H4 (cell line): ENCODE results near the gene CLOCK. TPM values are rescaled to one million over a fixed set of nuclear protein-coding genes. Genes with fewer than 3 reads are reported as not detected.

Source experiments
- DNase-seq: peaks from one replicate; pipeline ENCODE4 v3.0.0-alpha.2; 2015; ENCODE audit warnings: low spot score
- total RNA-seq: library from RNA; depleted of rRNA; stranded (reverse); fragments of >200 nt; shearing (Covaris generic); gene quantifications from 2 replicates; pipeline ENCODE4 v1.2.3, GENCODE V29; 2014

CLOCK gene
- total RNA-seq, 1 experiment from 2014 or later: 19.5 TPM

DNA sequence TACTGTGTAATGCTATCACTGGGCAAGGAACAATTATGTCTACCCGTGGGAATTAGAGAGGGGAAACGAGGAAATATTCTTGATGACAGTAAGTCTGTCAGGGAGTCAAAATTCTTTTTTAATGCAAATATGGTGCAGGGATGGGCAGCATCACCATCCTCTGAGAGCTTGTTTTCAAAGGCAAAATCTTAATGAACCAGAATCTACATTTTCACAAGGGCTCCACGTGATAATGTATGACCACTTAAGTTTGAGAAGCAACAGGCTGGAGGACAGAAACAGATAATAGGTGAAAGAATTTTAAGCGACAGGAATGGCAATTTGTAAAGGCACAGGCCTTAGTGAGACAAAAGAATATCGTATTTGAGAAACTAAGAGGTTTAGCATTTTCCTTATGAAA is 63.4 kb downstream of the CLOCK start:
- no peak for DNase-seq

DNA sequence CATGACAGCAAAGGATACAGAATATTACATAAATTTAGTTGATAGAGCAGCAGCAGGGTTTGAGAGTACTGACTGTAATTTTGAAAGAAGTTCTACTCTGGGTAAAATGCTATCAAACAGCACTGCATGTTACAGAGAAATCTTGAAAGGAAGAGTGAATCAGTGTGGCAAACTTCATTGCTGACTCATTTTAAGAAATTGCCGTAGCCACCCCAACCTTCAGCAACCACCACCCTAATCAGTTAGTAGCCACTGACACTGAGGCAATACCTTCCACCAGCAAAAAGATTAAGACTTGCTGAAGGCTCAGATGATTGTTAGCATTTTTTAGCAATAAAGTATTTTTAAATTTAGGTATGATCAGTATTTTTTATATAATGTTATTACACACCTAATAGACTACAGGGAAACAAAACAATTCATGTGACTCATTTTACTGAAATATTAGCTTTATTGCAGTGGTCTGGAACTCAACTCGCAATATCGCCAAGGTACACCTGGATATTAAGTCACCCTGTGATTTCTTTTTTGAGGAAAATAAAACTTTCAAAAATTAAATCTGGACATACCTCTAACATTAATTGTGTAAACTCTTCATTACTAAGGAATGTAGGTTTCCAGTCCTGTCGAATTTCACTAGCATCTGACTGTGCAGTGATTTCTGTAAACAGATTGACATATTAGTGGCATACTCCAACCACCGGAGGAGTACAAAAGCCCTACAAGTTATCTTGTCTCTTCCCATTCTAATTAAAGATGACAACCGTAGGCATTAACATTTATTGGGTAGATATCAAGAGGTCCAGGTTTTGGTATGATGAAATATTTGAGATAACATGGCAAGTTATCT is 71.1 kb downstream of the CLOCK start:
- DNase-seq: no peak

DNA sequence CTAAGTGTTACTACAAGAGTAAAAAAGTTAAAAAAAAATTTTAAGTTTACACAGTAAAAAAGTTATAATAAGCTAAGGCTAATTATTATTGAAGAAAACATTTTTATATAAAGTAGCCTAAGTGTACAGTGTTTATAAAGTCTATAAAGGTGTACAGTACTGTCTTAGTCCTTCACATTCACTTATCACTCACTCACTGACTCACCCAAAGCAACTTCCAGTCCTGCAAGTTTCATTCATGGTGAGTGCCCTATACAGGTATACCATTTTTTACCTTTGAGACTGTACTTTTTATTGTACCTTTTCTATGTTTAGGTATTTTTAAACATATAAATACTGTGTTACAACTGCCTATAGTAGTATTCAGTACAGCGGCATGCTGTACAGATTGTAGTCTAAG is 76.7 kb downstream of the CLOCK start:
- no peak for DNase-seq

- DNase-seq: peak; percentile 38
Observed at GRCh38 chr4:55468724-55469123, 78.0 kb downstream of the CLOCK start.

DNA sequence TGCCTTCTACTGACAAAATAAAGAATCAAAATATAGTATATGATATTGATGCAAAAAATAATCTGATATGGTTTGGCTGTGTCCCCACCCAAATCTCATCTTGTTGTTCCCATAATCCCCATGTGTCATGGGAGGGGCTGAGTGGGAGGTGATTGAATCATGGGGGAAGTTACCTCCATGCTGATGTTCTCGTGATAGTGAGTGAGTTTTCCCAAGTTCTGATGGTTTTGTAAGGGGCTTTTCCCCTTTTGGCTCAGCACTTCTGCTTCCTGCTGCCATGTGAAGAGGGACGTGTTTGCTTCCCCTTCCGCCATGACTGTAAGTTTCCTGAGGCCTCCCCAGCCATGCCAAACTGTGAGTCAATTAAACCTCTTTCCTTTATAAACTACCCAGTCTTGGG is 80.7 kb downstream of the CLOCK start:
- DNase-seq: no peak

GRCh38 chr4:55458611-55459010 is 88.1 kb downstream of the CLOCK start:
- DNase-seq: no peak

GRCh38 chr4:55458164-55458563 is 88.5 kb downstream of the CLOCK start:
- DNase-seq: no peak

- no peak for DNase-seq
Observed at GRCh38 chr4:55450566-55450965, 96.1 kb downstream of the CLOCK start.

- DNase-seq: no peak
Observed at GRCh38 chr4:55447831-55448230, 98.9 kb downstream of the CLOCK start.

DNA sequence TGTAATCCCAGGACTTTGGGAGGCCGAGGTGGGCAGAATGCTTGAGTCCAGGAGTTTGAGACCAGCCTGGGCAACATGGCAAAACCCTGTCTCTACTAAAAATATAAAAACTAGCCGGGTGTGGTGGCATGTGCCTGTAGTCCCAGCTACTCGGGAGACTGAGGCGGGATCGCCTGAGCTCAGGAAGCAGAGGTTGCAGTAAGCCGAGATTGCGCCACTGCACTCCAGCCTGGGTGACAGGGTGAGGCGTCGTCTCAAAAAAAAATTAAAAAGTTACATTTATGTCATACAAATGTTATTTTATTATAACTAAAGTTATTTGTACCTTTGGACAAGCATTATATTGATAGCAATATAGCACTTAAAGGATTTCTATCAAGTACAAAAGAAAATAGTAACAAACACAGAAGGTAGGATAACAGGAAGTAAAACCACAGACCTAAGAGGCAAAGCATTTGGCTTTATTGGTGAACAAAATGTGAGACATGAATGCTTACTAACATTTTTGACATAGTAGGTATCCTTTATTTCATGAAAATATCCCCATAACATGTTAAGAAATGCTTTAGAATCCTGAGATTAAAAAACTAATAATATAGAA is 99.5 kb downstream of the CLOCK start:
- DNase-seq: no peak

DNA sequence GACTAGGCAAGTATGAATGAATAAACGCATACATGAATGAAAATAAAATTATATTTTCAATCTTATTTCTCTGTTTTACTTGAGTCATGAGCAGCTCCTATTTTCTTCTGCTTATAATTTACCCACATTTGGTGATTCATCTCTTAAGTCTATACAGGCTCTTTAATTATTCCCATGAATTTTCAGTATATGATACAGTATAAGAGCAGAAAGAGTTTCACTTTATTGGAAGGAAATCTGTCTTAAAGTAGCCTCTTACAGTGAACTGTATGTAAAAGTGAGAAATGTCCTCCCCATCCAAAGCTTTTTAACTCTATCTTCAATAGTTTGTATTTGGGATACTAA is 100.2 kb downstream of the CLOCK start:
- DNase-seq: no peak

DNA sequence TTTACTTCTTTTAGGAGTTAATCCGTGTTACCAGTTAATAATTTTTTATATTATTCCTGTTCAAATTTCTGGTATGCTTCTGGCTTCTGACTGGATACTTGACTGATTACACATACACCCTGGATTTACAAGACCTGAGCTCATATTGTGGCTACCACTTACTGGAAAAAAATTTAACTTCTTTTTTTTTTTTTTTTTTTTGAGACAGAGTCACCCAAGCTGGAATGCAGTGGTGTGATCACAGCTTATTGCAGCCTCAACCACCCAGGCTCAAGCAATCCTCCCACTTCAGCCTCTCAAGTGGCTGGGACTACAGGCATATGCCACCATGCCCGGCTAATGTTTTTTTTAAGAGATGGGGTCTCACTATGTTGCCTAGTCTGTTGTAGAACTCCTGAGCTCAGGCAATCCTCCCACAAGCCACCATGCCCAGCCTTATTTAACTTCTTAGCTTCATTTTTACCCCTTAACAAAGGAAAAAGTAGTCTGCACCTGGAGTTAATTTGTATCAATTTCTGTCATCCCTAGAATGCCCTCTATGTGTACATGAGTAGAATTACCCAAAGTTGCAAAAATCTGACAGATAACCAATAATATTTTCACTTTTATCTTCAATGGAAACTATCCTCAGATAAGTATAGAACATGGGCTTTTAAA is 100.7 kb downstream of the CLOCK start:
- DNase-seq: no peak

- DNase-seq: no peak
Observed at GRCh38 chr4:55444827-55445226, 101.9 kb downstream of the CLOCK start.

GRCh38 chr4:55442541-55442940 is 104.2 kb downstream of the CLOCK start:
- DNase-seq: no peak

DNA sequence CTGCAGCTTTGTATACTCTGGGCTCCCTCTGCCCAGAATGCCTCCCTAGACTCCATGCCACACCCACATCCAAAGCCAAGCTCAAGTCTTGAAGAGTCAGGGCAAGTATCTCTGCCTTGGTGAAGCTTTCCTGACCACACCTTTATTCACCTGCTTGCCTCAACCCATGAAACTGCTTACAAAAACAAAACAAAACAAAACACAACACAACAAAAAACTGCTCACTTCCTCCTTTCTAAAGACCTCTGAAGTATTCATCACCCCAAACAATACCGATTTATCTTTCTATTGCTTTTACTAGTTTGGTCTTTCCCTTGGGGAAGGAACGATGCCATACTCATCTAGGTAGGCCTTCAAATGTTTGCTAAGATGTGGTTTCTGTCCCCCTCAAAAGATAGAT is 105.9 kb downstream of the CLOCK start:
- DNase-seq: no peak

GRCh38 chr4:55439023-55439422 is 107.7 kb downstream of the CLOCK start:
- no peak for DNase-seq

DNA sequence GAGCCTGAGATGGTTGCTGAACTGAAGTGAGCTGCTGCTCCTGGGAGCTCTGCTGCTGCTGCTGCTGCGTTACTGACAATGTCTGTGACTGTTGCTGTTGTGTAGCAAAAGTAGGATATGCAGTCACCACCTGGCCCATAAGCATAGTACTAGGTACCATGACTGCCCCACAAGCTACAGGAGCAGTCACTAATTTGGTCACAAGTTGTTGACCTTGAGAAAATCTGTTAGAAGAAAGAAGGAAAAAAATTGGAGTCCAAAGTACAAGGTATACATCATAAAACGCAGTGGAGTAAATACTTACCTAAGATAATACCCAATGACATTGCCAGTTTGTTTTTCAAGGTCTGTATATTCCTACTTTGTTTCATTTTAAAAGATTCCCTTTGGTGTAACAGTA is 108.4 kb downstream of the CLOCK start:
- no peak for DNase-seq

DNA sequence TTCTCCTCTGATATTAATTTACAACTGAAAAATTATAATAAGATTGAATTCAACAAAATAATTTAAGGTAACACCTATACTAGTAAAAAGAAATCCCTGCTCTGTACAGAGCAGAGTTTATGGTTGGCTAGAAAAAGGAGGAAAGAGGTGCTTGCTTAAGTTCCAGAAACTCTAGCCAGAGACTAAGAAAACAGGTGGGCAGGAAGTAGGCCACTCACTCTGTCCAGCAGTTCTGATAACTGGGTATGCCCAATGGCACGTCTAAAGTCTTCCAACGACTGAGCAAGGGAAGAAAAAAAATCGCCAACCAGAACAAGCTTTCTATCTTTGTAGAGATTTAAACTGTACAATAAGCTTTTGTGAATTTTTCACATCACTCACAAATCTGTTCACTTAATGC is 108.9 kb downstream of the CLOCK start:
- DNase-seq: no peak

- no peak for DNase-seq
Observed at GRCh38 chr4:55437356-55437796, 109.3 kb downstream of the CLOCK start.

DNA sequence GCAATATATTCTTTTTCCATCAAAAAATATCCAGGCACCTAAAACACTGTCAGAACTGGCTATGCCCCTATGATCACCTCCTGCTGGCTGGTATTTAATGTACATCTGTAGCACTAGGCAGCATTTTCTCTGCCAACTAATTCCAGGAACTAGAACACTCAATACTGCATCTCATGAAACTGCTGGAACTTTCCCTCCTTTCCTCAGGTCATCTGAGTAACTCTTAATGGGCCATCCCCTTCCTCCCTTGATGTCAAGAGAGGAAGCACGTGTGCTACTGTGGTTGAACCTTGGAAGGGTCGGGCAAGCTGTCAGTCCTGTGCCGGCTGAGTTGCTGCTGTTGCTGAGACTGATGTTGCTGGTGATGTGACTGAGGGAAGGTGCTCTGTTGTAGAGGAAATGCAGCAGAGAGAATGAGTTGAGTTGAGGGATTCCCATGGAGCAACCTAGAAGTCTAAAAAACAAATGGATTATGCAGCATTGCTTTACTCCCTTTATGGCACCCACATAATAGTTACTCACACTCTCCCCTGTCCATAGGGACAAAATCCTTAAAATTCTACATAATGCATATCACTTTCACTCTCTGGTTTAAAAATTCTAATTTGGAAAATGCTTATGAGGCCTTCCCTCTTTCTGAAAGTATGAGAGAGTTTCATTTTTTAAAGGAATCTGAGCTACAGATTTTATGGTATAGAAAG is 111.4 kb downstream of the CLOCK start:
- no peak for DNase-seq

DNA sequence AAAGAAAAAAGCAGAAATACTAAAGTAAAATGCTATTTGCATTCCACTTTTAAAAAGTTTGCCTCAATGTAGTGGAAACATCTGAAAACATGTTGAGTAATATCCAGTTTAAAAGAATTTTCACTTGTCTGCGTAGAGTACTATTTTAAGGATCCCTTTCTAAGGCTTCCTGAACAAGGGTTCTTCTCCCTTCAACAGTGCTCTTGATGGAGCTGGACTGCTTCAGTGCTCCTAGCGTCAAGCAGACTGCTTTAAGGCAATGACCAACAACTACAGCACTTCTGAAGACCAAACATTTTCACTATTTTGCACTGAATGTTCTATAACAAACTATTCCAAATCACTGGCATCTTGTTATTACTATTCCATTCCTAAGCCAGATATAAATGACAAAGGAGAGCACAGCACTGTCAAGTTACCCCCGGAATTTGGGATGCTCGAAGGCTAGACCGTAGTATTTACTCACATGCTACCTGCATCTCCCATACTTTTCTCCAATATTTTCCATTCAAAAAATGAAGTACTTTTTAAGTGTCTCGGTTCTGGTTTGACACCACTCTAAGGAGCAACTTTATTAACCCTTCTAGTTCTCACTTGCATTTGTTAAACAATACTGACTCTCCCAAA is 114.9 kb downstream of the CLOCK start:
- DNase-seq: no peak

GRCh38 chr4:55424791-55425190 is 121.9 kb downstream of the CLOCK start:
- no peak for DNase-seq
